Uterus (tissue), 4 donors: Measurements from ENCODE around the gene MLC1. TPM values are rescaled to one million over a fixed set of nuclear protein-coding genes. Genes with fewer than 3 reads are reported as not detected.

Experiments
- DNase-seq, 2 donors: peaks; one replicate each; pipeline ENCODE4 v3.0.0-alpha.2; 2019 to 2020
- H3K27ac ChIP-seq, 2 donors: fragments of 200-600 bp; sonication (generic); 1 replicate in 1 of 2; 2 replicates in 1 of 2; pipeline ENCODE4 v1.5.1; 2016 to 2018
- H3K27me3 ChIP-seq, 2 donors: fragments of 200-600 bp; sonication (generic); one replicate each; pipeline ENCODE4 v1.5.1; 2018 to 2019; ENCODE audit warnings: control low read depth in 1 of 2
- H3K36me3 ChIP-seq, 2 donors: fragments of 200-600 bp; sonication (generic); one replicate each; pipeline ENCODE4 v1.5.1; 2019; ENCODE audit warnings: control low read depth in 1 of 2
- H3K4me1 ChIP-seq, 2 donors: fragments of 200-600 bp; sonication (generic); one replicate each; pipeline ENCODE4 v1.5.1; 2018 to 2019; ENCODE audit warnings: control low read depth in 1 of 2
- H3K4me3 ChIP-seq, 2 donors: fragments of 200-600 bp; sonication (generic); 1 replicate in 1 of 2; 2 replicates in 1 of 2; pipeline ENCODE4 v1.5.1; 2018 to 2019; ENCODE audit warnings: mild to moderate bottlenecking in 1 of 2
- H3K9me3 ChIP-seq, 2 donors: fragments of 200-600 bp; sonication (generic); one replicate each; pipeline ENCODE4 v1.5.1; 2019; ENCODE audit warnings: control low read depth in 1 of 2
- CTCF ChIP-seq, 4 experiments: fragments of 200-600 bp in 2 of 4; fragments of 450-650 bp in 2 of 4; sonication (generic) in 2 of 4; IDR thresholded peaks; one replicate each; pipeline ENCODE4 v1.5.1; 2016 to 2019; ENCODE audit warnings: antibody characterized with exemption in 4 of 4, mild to moderate bottlenecking in 2 of 4, moderate library complexity in 1 of 4
- POLR2A ChIP-seq, 2 donors: fragments of 450-650 bp; IDR thresholded peaks; one replicate each; pipeline ENCODE4 v1.6.1; 2016; ENCODE audit warnings: antibody characterized with exemption in 2 of 2, mild to moderate bottlenecking in 1 of 2, moderate library complexity in 1 of 2
- intact Hi-C: fragments of 100-400 bp; cut with DNase I; formaldehyde crosslinking; loops from one replicate; pipeline ENCODE4 v1.15.1; 2023; ENCODE audit warnings: low total_unique reads
- total RNA-seq, 4 donors: library from RNA; depleted of rRNA in 3 of 4; stranded (reverse); fragments of >200 nt in 3 of 4; gene quantifications; one replicate each; pipeline versions ENCODE4 v1.1.0 to v1.2.4, GENCODE V29; 2014 to 2023
- donor health status: DM: yes; HTN: yes; CAD: no.

The MLC1 gene
- total RNA-seq, 4 donors from 2014 or later = 0.29 to 1.9 (median 0.40) TPM; not detected in 1

GRCh38 chr22:50041361-50042065 is 43.7 kb downstream of the MLC1 start:
- intact Hi-C loops = no loop called here
- no peak overlapping the region for H3K27ac ChIP-seq
- DNase-seq = no peak
- TF ChIP-seq POLR2A (IDR thresholded peaks at IDR 0.05) (no peak), CTCF (IDR thresholded peaks at IDR 0.05) (no peak)
- no peak overlapping the region for H3K4me3 ChIP-seq
- no peaks in the 10 kb centered on the region for H3K4me1 ChIP-seq
- H3K9me3 ChIP-seq = no peaks in the 10 kb centered on the region
- H3K27me3 ChIP-seq = no peaks in the 10 kb centered on the region
- H3K36me3 ChIP-seq = no peaks in the 10 kb centered on the region

GRCh38 chr22:50040717-50041116 is 44.5 kb downstream of the MLC1 start:
- Histone ChIP-seq H3K4me3 (no peak overlapping the region), H3K27ac (no peak overlapping the region), H3K9me3 (no peaks in the 10 kb centered on the region), H3K4me1 (no peaks in the 10 kb centered on the region), H3K36me3 (no peaks in the 10 kb centered on the region), H3K27me3 (no peaks in the 10 kb centered on the region)
- no peak for TF ChIP-seq CTCF (IDR thresholded peaks at IDR 0.05)
- TF ChIP-seq POLR2A (IDR thresholded peaks at IDR 0.05) = no peak
- intact Hi-C loops = no loop called here
- DNase-seq = no peak

- no peaks in the 10 kb centered on the region for H3K27me3 ChIP-seq
- intact Hi-C loops = no loop called here
- no peak overlapping the region for H3K4me3 ChIP-seq
- H3K4me1 ChIP-seq = no peaks in the 10 kb centered on the region
- TF ChIP-seq POLR2A (IDR thresholded peaks at IDR 0.05) (no peak), CTCF (IDR thresholded peaks at IDR 0.05) (no peak)
- DNase-seq = no peak
- H3K27ac ChIP-seq = no peak overlapping the region
- no peaks in the 10 kb centered on the region for H3K36me3 ChIP-seq
- H3K9me3 ChIP-seq = no peaks in the 10 kb centered on the region
Observed at GRCh38 chr22:50039669-50040443, 45.4 kb downstream of the MLC1 start.

GRCh38 chr22:50035976-50036724 is 49.1 kb downstream of the MLC1 start:
- Histone ChIP-seq H3K4me3 (no peak overlapping the region), H3K36me3 (no peaks in the 10 kb centered on the region), H3K27ac (no peak overlapping the region), H3K9me3 (no peaks in the 10 kb centered on the region), H3K4me1 (no peaks in the 10 kb centered on the region), H3K27me3 (no peaks in the 10 kb centered on the region)
- TF ChIP-seq CTCF (IDR thresholded peaks at IDR 0.05) = no peak
- TF ChIP-seq POLR2A (IDR thresholded peaks at IDR 0.05) = no peak
- no peak for DNase-seq
- intact Hi-C loops = no loop called here
